Spleen (tissue), 7 donors: ENCODE data around the gene CLDN24.

ENCODE experiments used
- POLR2AphosphoS5 ChIP-seq, 3 donors: sonication (generic); formaldehyde crosslinking; IDR thresholded peaks; one replicate each; pipeline ENCODE4 v1.5.1; 2017; ENCODE audit warnings: antibody characterized with exemption in 3 of 3
- TF ChIP-seq, protein P1 (sequence below), 11 experiments: fragments of 200-600 bp in 7 of 11; fragments of 450-650 bp in 4 of 11; sonication (generic) in 4 of 11; IDR thresholded peaks in 8 of 11; conservative IDR thresholded peaks in 3 of 11; 1 replicate in 7 of 11; 2 replicates in 4 of 11; pipeline versions ENCODE4 v1.4.0 to v1.8.0; 2016 to 2021; ENCODE audit warnings: antibody characterized with exemption in 11 of 11, inconsistent platforms in 4 of 11, mild to moderate bottlenecking in 1 of 11
- donor health status: DM: no; HTN: no; CAD: no; lungs with moderate emphysema.
- donor health status: DM: no; HTN: no; CAD: no.
- donor health status: DM: no; HTN: no; CAD: no.

DNA sequence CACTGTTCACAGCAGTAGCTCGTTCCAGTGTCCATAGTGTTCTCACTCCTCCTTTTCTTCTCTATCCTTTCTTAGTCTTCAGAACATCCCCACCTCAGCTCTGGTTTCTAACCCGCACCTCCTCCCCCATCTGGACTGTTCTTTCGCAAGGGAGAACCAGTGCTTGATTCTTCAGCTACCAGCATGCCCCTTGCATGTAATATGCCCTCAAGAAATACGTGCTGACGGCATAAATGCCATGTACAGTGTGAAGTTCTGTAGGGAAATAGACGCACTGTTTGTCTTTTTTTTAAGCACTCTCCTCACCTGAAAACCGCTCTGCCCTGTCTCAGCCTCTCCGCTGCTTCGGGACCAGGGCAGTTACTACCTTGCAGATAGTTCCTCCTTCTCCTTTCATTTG is 7.4 kb downstream of the CLDN24 start:
- TF ChIP-seq, protein P1, sequence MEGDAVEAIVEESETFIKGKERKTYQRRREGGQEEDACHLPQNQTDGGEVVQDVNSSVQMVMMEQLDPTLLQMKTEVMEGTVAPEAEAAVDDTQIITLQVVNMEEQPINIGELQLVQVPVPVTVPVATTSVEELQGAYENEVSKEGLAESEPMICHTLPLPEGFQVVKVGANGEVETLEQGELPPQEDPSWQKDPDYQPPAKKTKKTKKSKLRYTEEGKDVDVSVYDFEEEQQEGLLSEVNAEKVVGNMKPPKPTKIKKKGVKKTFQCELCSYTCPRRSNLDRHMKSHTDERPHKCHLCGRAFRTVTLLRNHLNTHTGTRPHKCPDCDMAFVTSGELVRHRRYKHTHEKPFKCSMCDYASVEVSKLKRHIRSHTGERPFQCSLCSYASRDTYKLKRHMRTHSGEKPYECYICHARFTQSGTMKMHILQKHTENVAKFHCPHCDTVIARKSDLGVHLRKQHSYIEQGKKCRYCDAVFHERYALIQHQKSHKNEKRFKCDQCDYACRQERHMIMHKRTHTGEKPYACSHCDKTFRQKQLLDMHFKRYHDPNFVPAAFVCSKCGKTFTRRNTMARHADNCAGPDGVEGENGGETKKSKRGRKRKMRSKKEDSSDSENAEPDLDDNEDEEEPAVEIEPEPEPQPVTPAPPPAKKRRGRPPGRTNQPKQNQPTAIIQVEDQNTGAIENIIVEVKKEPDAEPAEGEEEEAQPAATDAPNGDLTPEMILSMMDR (IDR thresholded peaks at IDR 0.05 in 8 of 11, conservative IDR thresholded peaks at IDR 0.05 in 3 of 11), result no peak
- no peak for TF ChIP-seq POLR2AphosphoS5 (IDR thresholded peaks at IDR 0.05)
